GM23338 (cell line): ENCODE data around the gene MAPK8IP2. TPM values are rescaled to one million over a fixed set of nuclear protein-coding genes. Genes with fewer than 3 reads are reported as not detected.

ENCODE experiments used
- ATAC-seq: fragments of 200-7000 bp; cut with Tn5 transposase; 3 replicates; pipeline ENCODE4 v1.9.1; 2020
- DNase-seq: peaks from one replicate; pipeline ENCODE4 v3.0.0-alpha.2; 2015; ENCODE audit warnings: low spot score
- H2AFZ ChIP-seq: fragments of 200-600 bp; sonication (generic); 2 replicates; pipeline ENCODE4 v1.8.0; 2016; ENCODE audit warnings: antibody characterized with exemption, mild to moderate bottlenecking, moderate library complexity
- H3F3A ChIP-seq: fragments of 200-600 bp; sonication (generic); replicated peaks from 2 replicates; pipeline ENCODE4 v1.8.0; 2017; ENCODE audit warnings: antibody characterized with exemption, mixed run types, low read depth
- H3K27ac ChIP-seq: fragments of 200-600 bp; sonication (generic); 2 replicates; pipeline ENCODE4 v1.6.1; 2016; ENCODE audit warnings: low read depth
- H3K27me3 ChIP-seq: fragments of 200-600 bp; sonication (generic); 2 replicates; pipeline ENCODE4 v1.8.0; 2016; ENCODE audit warnings: mild to moderate bottlenecking, mixed run types, moderate library complexity; ENCODE audit not compliant: insufficient read depth
- H3K36me3 ChIP-seq: fragments of 200-600 bp; sonication (generic); 2 replicates; pipeline ENCODE4 v1.8.0; 2016; ENCODE audit warnings: mild to moderate bottlenecking; ENCODE audit not compliant: insufficient read depth
- H3K4me1 ChIP-seq: fragments of 200-600 bp; sonication (generic); 2 replicates; pipeline ENCODE4 v1.8.0; 2016; ENCODE audit warnings: mild to moderate bottlenecking, moderate library complexity; ENCODE audit not compliant: insufficient read depth
- H3K4me2 ChIP-seq: fragments of 200-600 bp; sonication (generic); 2 replicates; pipeline ENCODE4 v1.7.1; 2017; ENCODE audit warnings: mixed run types
- H3K4me3 ChIP-seq: fragments of 200-600 bp; sonication (generic); 2 replicates; pipeline ENCODE4 v1.6.1; 2016; ENCODE audit warnings: mixed run types
- H3K79me2 ChIP-seq: fragments of 200-600 bp; sonication (generic); replicated peaks from 2 replicates; pipeline ENCODE4 v1.8.0; 2017; ENCODE audit warnings: mild to moderate bottlenecking; ENCODE audit not compliant: insufficient read depth
- H3K9me2 ChIP-seq: fragments of 200-600 bp; sonication (generic); 2 replicates; pipeline ENCODE4 v1.8.0; 2017; ENCODE audit not compliant: insufficient read depth
- H4K20me1 ChIP-seq: fragments of 200-600 bp; sonication (generic); replicated peaks from 2 replicates; pipeline ENCODE4 v1.8.0; 2017; ENCODE audit warnings: mild to moderate bottlenecking; ENCODE audit not compliant: insufficient read depth
- H3K27ac Mint-ChIP-seq: 2 replicates; pipeline ENCODE4 v1.8.0; 2020; ENCODE audit warnings: inconsistent platforms, mild to moderate bottlenecking, moderate library complexity, mixed read lengths
- H3K27me3 Mint-ChIP-seq: 3 replicates; pipeline ENCODE4 v1.8.0; 2022; ENCODE audit warnings: low read depth, mild to moderate bottlenecking, moderate library complexity, mixed read lengths, inconsistent platforms; ENCODE audit not compliant: insufficient read depth, poor library complexity
- H3K36me3 Mint-ChIP-seq: 3 replicates; pipeline ENCODE4 v1.8.0; 2021; ENCODE audit warnings: low read depth, mild to moderate bottlenecking, inconsistent platforms, moderate library complexity, mixed read lengths
- H3K4me1 Mint-ChIP-seq: 3 replicates; pipeline ENCODE4 v1.8.0; 2020; ENCODE audit warnings: mild to moderate bottlenecking, inconsistent platforms, mixed read lengths
- H3K4me3 Mint-ChIP-seq: 3 replicates; pipeline ENCODE4 v1.8.0; 2021; ENCODE audit warnings: moderate library complexity, mild to moderate bottlenecking, inconsistent platforms, mixed read lengths
- H3K9me3 Mint-ChIP-seq: 3 replicates; pipeline ENCODE4 v1.8.0; 2020; ENCODE audit warnings: moderate library complexity, mild to moderate bottlenecking, inconsistent platforms, mixed read lengths
- CREB1 ChIP-seq: fragments of 250-450 bp; sonication (Bioruptor Pico); IDR thresholded peaks from 2 replicates; pipeline ENCODE4 v1.5.0; 2020; ENCODE audit warnings: low read depth, mild to moderate bottlenecking, moderate library complexity
- CTCF ChIP-seq, 2 experiments: fragments of 200-600 bp in 1 of 2; sonication (generic) in 1 of 2; conservative IDR thresholded peaks; 2 replicates each; pipeline versions ENCODE4 v1.5.1 to v1.6.1; 2016 to 2017; ENCODE audit warnings: antibody characterized with exemption in 2 of 2, low read depth in 2 of 2, mild to moderate bottlenecking in 2 of 2, moderate library complexity in 1 of 2
- ETS1 ChIP-seq: IDR thresholded peaks from 2 replicates; pipeline ENCODE4 v1.6.1; 2016; ENCODE audit warnings: antibody characterized with exemption
- EZH2 ChIP-seq: fragments of 200-600 bp; sonication (generic); IDR thresholded peaks from one replicate; pipeline ENCODE4 v1.8.0; 2017; ENCODE audit warnings: antibody characterized with exemption, mild to moderate bottlenecking, low read depth; ENCODE audit not compliant: unreplicated experiment
- EZH2phosphoT487 ChIP-seq: fragments of 200-600 bp; sonication (generic); IDR thresholded peaks from one replicate; pipeline ENCODE4 v1.8.1; 2018; ENCODE audit warnings: antibody characterized with exemption; ENCODE audit not compliant: unreplicated experiment
- JUNB ChIP-seq: IDR thresholded peaks from one replicate; pipeline ENCODE4 v1.6.1; 2016; ENCODE audit warnings: antibody characterized with exemption; ENCODE audit not compliant: unreplicated experiment
- NANOG ChIP-seq: IDR thresholded peaks from 2 replicates; pipeline ENCODE4 v1.6.1; 2016; ENCODE audit warnings: antibody characterized with exemption, borderline replicate concordance
- POLR2AphosphoS5 ChIP-seq: IDR thresholded peaks from 2 replicates; pipeline ENCODE4 v1.6.1; 2016; ENCODE audit warnings: antibody characterized with exemption, low read depth
- REST ChIP-seq: IDR thresholded peaks from one replicate; pipeline ENCODE4 v1.6.1; 2018; ENCODE audit warnings: antibody characterized with exemption; ENCODE audit not compliant: unreplicated experiment
- STAT1 ChIP-seq: IDR thresholded peaks from one replicate; pipeline ENCODE4 v1.6.1; 2016; ENCODE audit warnings: antibody characterized with exemption; ENCODE audit not compliant: unreplicated experiment
- ZNF114 ChIP-seq: fragments of 250-450 bp; sonication (Bioruptor Pico); IDR thresholded peaks from 2 replicates; pipeline ENCODE4 v1.5.0; 2020; ENCODE audit warnings: mild to moderate bottlenecking, moderate library complexity
- ZNF331 ChIP-seq: fragments of 250-450 bp; sonication (Bioruptor Pico); IDR thresholded peaks from 2 replicates; pipeline ENCODE4 v1.5.0; 2020; ENCODE audit warnings: low read depth, mild to moderate bottlenecking, moderate library complexity
- ZNF462 ChIP-seq: fragments of 250-450 bp; sonication (Bioruptor Pico); IDR thresholded peaks from 2 replicates; pipeline ENCODE4 v1.5.0; 2020; ENCODE audit warnings: mild to moderate bottlenecking, moderate library complexity
- polyA plus RNA-seq: library from polyadenylated mRNA; unstranded; fragments of >200 nt; fragmentation: Nextera tagmentation; extraction: Ambion mirVana; gene quantifications from 2 replicates; pipeline ENCODE4 v1.2.1, GENCODE V29; 2016
- total RNA-seq: library from RNA; depleted of rRNA; stranded (reverse); fragments of >200 nt; shearing (Covaris generic); gene quantifications from 2 replicates; pipeline ENCODE4 v1.2.3, GENCODE V29; 2014

MAPK8IP2 gene
- total and polyA plus RNA-seq, 2 experiments from 2014 or later, result 0.15 to 3.5 TPM

- DNase-seq (no peak), ATAC-seq (no peak)
- Mint-ChIP-seq H3K27me3 (peaks cover 9% of the 10 kb centered on the region), H3K4me1 (peaks cover 7% of the 10 kb centered on the region), H3K36me3 (peaks cover 2% of the 10 kb centered on the region; the same call in 2 of the 3 replicates), H3K4me3 (peak overlapping the region; percentile 86), H3K27ac (no peak overlapping the region), H3K9me3 (no peaks in the 10 kb centered on the region)
- peaks cover 8% of the 10 kb centered on the region for H3K4me1 ChIP-seq
- H3K27ac ChIP-seq, result peak overlapping the region; percentile 76
- 0 out of 2 replicates have a peak, but pooled peaks cover 6% of the 10 kb centered on the region for H3K27me3 ChIP-seq
- peak overlapping the region; percentile 91 for H3K4me2 ChIP-seq
- H2AFZ ChIP-seq, result no peak overlapping the region
- peak overlapping the region; percentile 78 for H3K4me3 ChIP-seq
- H3K9me2 ChIP-seq, result no peaks in the 10 kb centered on the region
- H3K79me2 ChIP-seq, result no peaks in the 10 kb centered on the region
- H3F3A ChIP-seq, result peaks cover 12% of the 10 kb centered on the region
- H4K20me1 ChIP-seq, result peaks cover 3% of the 10 kb centered on the region; the same call in 1 of the 2 replicates
- TF ChIP-seq NANOG, result no peak
- no peak for TF ChIP-seq STAT1
- TF ChIP-seq CTCF (conservative IDR thresholded peaks at IDR 0.05; ENCODE audit: low read depth in 2 of 2), result no peak
- TF ChIP-seq ETS1, result no peak
- TF ChIP-seq EZH2, result no peak
- TF ChIP-seq CREB1 (CRISPR knock-in tag), result no peak
- no peak for TF ChIP-seq ZNF462 (CRISPR knock-in tag)
- TF ChIP-seq POLR2AphosphoS5, result no peak
- TF ChIP-seq EZH2phosphoT487, result no peak
- TF ChIP-seq REST, result no peak
- no peak for TF ChIP-seq JUNB
- TF ChIP-seq ZNF331, result no peak
- TF ChIP-seq ZNF114 (CRISPR knock-in tag), result no peak
- no peaks in the 10 kb centered on the region for H3K36me3 ChIP-seq
These were observed 19.3 kb upstream of the MAPK8IP2 start for GRCh38 chr22:50581031-50581949.
